ENCODE measurements around the gene CTSH. TPM values are rescaled to one million over a fixed set of nuclear protein-coding genes. Genes with fewer than 3 reads are reported as not detected.

CTSH gene
- total RNA-seq, 1 donor from 2014 or later: 75.8 TPM

GRCh38 chr15:78985859-78986475, 41.1 kb upstream of the CTSH start:
- no peaks in the 10 kb centered on the region for H3K27me3 ChIP-seq (ENCODE audit: control insufficient read depth, insufficient read depth, low read length)
- no peak for FAIRE-seq
- no peak for DNase-seq (ENCODE audit: low read depth)
- H3K36me3 ChIP-seq (ENCODE audit: control insufficient read depth, insufficient read depth, low read length): no peaks in the 10 kb centered on the region
- no peak overlapping the region for H3K4me3 ChIP-seq (ENCODE audit: low read depth, low read length)
- TF ChIP-seq CTCF (IDR thresholded peaks at IDR 0.05; ENCODE audit: insufficient read depth, low read length, severe bottlenecking): no peak

- Histone ChIP-seq H3K4me3 (ENCODE audit: low read depth, low read length) (no peak overlapping the region), H3K36me3 (ENCODE audit: control insufficient read depth, insufficient read depth, low read length) (no peaks in the 10 kb centered on the region), H3K27me3 (ENCODE audit: control insufficient read depth, insufficient read depth, low read length) (no peaks in the 10 kb centered on the region)
- FAIRE-seq: no peak
- DNase-seq (ENCODE audit: low read depth): no peak
- TF ChIP-seq CTCF (IDR thresholded peaks at IDR 0.05; ENCODE audit: insufficient read depth, low read length, severe bottlenecking): no peak
Observed at GRCh38 chr15:78984041-78984440, 39.2 kb upstream of the CTSH start.

GRCh38 chr15:78983146-78983918, 38.5 kb upstream of the CTSH start:
- no peak for DNase-seq (ENCODE audit: low read depth)
- FAIRE-seq: no peak
- TF ChIP-seq CTCF (IDR thresholded peaks at IDR 0.05; ENCODE audit: insufficient read depth, low read length, severe bottlenecking): no peak
- Histone ChIP-seq H3K4me3 (ENCODE audit: low read depth, low read length) (no peak overlapping the region), H3K36me3 (ENCODE audit: control insufficient read depth, insufficient read depth, low read length) (no peaks in the 10 kb centered on the region), H3K27me3 (ENCODE audit: control insufficient read depth, insufficient read depth, low read length) (no peaks in the 10 kb centered on the region)

GRCh38 chr15:78982736-78983135, 37.9 kb upstream of the CTSH start:
- no peaks in the 10 kb centered on the region for H3K36me3 ChIP-seq (ENCODE audit: control insufficient read depth, insufficient read depth, low read length)
- H3K27me3 ChIP-seq (ENCODE audit: control insufficient read depth, insufficient read depth, low read length): no peaks in the 10 kb centered on the region
- no peak for DNase-seq (ENCODE audit: low read depth)
- TF ChIP-seq CTCF (IDR thresholded peaks at IDR 0.05; ENCODE audit: insufficient read depth, low read length, severe bottlenecking): no peak
- FAIRE-seq: no peak
- H3K4me3 ChIP-seq (ENCODE audit: low read depth, low read length): no peak overlapping the region

GRCh38 chr15:78981532-78982313, 36.9 kb upstream of the CTSH start:
- Histone ChIP-seq H3K4me3 (ENCODE audit: low read depth, low read length) (no peak overlapping the region), H3K27me3 (ENCODE audit: control insufficient read depth, insufficient read depth, low read length) (no peaks in the 10 kb centered on the region), H3K36me3 (ENCODE audit: control insufficient read depth, insufficient read depth, low read length) (no peaks in the 10 kb centered on the region)
- no peak for FAIRE-seq
- no peak for TF ChIP-seq CTCF (IDR thresholded peaks at IDR 0.05; ENCODE audit: insufficient read depth, low read length, severe bottlenecking)
- DNase-seq (ENCODE audit: low read depth): no peak

All from bronchial epithelial cell (primary cell).